Stimulated activated CD8-positive, alpha-beta memory T cell treated with anti-CD3 and anti-CD28 coated beads, Interleukin-4, amount 100 ng/mL, for 24 hours (primary cell): ENCODE measurements around the gene NFS1.
"Not testable (repeated sequence)": the region's sequence is repeated elsewhere in the genome, so short reads cannot be mapped to it uniquely, and the experiment has no call there.

ENCODE experiments used
- DNase-seq: peaks from one replicate; pipeline ENCODE4 v3.0.0-alpha.2; 2020; ENCODE audit warnings: low read depth

Gene NFS1

GRCh38 chr20:35699127-35699956 lies at the start of gene NFS1, which contains the start of gene ROMO1:
NFS1 (minus strand) TSS chr20:35699352; CDS start chr20:35699288, 64 bp downstream.
ROMO1 (plus strand) TSS chr20:35699405; CDS start chr20:35699633, 228 bp downstream.
- peak; percentile 80 for DNase-seq

- DNase-seq, result not testable (repeated sequence)
Observed at GRCh38 chr20:35744492-35744841, 45.3 kb upstream of the NFS1 start.

DNA sequence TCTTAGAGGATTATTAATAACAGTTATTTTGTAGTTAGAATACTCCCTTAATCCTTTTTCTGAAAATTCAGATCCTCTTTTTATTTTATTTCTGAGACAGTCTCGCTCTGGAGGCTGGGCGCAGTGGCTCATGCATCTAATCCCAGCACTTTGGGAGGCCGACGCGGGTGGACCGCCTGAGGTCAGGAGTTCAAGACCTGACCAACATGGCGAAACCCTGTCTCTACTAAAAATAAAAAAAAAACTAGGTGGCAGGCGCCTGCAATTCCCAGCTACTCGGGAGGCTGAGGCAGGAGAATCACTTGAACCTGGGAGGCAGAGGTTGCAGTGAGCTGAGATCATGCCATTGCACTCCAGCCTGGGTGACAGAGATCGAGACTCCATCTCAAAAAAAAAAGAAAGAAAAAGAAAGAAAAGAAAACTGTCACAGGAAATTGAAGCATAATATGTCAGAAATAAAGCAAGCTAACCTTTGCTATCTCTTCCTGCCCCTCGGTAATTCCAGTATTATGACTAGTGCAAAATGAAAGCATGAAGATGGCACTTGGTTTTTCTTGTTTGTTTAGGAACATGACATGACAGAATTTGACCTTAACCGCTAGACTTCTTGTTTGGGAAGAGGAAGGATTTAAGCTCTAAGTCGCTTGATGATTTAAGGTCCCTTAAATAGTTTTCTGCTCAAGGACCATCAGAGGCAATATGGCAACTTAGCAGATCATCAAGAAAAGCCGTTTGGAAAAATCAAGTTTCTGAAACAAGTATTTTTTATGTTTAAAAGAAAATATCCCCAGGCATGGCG lies 44.7 kb upstream of the NFS1 start:
- DNase-seq, result no peak

GRCh38 chr20:35742741-35743523 lies 43.8 kb upstream of the NFS1 start:
- DNase-seq, result no peak

DNA sequence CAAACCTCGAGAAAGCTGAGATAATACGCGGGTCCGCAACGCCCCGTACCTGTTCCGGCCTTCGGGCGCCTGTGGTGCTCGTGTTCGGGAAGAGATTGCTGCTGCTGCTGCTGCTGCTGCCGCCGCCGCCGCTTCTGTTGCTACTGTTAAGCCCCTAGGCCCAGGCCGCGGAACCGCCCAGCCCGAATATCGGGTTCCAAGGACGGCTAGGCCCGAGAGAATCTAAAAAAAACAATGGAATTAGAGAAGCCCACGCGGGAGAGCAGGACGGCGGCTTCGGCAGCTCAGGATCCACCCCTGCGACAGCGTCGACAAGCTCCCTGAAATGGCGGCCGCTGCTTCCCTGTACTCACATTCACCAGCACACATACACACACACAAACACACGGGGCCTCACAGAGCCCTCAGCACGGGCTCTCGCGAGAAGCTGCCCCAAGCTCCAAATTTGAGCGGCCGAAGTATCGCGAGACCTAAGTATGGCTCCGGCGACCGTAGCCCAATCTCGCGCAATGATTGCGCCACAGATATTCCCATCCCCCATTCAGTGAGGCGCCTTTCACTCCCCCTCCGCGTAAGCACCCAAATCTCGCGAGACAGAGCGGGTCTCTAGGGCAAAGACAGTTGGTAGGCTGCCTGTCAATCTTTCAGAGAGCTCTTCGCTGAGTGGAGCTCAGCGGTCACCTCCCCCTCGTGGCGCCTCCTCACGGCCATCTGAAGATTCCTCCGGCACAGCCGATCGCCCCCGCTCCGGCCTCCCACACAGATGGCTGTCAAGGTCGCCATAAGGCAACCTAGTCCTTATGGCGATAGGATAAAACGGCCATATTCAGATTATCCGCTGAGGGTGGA lies 43.0 kb upstream of the NFS1 start, which contains the start of gene RBM39:
RBM39 (minus strand) TSS at position 369 of the 849 bp plus-strand sequence. CDS start 1,386 bp downstream, outside the sequence.
- peak; percentile 97 for DNase-seq

GRCh38 chr20:35739294-35740163 lies 40.4 kb upstream of the NFS1 start:
- no peak for DNase-seq

DNA sequence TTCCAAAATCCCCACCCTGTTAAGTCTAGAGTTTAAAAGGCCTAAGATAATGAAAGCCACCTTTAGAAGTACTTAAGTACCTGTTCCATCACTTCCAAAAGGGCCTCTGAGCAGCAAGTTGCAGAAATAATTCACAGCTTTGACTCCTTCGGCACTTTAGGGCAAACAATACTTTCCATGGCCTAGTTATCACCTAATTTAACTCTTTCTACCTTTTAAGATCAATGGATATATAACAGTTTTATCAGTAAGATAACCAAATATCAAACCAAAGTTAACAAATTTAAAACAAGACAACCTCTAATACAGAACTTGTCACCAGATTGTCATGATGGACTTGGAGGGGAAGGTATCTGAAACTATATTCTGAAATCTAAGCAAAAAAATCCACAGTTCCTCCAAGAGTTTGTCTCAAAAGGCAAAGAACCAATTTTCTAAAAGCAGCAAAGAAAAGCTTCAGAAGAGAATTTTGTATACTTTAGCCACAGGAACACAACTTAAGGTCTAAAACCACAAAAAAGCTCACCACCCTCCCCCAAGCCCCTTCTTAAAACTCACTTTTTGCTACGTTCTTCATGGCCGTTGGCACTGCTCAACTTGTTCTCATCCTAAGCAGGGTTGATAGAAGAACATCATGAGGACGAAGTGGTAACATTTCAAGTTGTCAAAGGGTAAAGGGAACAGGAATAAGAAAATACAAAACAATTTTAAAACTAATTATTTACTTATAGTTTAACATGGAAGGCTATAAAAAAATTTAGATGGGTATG lies 39.4 kb upstream of the NFS1 start:
- DNase-seq, result no peak

GRCh38 chr20:35737865-35738333 lies 38.7 kb upstream of the NFS1 start:
- no peak for DNase-seq

DNA sequence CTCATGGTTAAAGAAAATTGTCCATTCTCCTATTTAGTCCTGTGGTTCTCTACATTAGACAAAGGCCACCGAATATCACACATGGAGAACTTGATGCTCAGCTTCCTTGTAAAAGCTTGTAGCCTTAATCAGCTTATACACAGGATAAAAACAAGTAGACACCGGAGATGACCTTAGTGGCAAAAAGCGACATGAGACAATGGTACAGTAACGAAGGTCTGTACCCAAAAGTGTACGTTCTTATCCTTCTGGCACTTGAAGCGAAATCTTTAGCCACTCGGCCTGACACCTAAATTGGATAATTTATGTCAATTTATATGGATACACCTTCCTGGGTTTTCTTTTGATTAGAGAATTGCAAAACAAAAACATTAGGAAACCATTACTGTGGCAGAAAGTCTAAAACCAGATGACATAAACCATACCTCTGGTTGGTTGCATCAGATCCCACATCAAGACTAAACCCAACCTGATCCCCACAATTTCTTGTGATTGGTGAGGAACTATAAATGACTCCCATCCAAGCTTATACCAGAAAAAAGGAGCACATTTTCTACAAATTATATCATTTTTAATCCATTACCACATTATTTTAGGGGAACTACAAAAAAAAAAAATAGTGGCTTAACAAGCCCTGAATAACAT lies 36.8 kb upstream of the NFS1 start:
- DNase-seq, result no peak

DNA sequence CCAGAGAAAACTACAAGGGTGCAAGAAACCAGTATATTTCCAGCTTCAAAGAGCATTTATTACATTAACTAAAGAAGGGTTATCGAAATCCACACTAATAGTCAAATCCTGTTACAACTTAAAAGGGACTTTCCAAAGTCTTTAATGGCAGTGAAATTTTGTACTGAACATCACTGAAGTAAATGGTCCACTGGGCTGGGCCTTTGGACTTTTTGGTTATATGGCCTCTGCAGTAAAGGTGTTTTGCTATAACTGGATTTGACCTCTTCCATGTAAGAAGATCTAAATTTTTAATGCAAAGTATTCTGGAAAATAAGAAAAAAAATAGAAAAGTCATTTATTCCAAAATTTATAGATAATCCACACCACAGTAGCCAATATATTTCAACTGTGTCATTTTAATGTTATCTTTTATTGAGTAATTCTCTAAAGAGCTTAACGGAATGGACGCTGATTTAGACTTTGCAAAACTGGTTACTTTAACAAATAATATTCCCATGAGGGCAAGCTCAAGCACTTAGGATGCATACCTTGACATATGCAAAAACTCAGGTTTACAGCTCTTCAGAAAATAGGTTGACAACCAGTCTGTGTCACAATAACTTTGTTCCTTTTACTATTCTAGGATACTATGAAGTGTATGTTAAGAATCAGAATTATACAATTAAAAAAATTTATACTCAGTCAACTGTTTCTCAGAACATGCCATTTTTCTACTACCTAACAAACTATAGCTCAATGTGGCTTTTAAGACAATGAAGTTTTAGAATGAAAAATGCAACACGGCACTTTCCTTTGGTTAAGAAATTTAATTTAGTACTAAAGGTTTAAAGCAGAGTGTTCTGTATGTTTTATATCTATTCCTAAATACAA lies 35.9 kb upstream of the NFS1 start:
- no peak for DNase-seq

DNA sequence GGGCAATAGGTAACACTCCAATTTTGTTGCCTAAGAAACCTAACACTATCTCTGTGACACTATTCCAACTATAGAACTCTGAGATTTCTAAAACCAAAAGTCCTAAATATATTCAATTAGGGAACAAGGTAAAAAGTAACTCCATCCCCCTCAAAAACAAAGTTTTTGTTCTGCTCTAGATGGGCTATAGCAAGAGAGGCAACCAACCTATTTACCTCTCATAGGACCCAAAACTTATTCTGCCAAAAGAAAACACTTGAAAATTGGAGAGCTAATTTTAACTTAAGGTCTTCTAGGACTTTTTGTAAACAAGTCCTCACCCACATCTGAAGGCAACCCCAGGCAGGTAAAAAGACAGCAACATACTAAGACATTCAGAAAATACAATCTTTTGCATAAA lies 35.2 kb upstream of the NFS1 start:
- no peak for DNase-seq

DNA sequence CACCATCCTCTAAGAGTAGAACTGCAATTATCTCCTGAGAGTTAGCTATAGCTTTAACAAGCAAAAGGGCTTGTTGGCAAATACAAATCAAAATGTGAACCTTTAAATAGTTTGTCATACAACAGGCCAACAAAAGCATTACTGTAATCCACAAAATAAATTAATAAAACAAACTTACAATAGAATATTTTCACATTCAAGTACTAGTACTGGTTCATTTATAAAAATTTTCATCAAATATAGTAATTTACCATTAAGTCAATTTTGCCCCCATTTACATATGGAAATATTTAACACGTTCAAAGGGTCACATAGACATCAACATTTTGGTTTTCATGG lies 33.5 kb upstream of the NFS1 start:
- no peak for DNase-seq

DNA sequence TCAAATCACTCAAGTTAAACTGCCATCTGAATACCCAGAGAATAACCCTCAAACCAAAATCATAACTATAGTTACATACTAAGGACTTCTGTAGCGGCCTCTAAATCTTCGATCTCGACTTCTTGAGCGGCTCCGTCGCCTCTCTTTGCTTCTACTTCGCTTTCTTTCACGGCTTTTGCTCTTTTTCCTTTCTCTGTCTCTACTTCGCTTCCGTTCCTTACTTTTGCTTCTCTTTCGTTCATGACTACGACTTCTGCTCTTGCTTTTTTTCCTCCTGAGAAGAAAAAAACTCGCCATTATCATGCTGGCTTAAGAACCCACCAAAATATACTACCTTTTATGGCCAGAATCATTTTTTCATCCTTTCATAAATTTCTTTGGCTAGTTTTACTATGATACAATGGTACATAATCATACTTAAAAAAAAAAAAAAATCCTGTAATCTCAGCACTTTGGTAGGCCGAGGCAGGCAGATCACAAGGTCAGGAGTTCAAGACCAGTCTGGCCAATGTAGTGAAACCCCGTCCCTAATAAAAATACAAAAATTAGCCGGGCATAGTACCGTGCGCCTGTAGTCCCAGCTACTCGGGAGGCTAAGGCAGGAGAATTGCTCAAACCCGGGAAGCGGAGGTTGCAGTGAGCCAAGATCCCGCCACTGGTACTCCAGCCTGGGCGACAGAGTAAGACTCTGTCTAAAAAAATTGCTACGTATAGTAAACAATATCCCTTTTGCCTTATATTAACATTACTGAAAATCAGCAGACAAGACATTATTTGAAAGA lies 32.9 kb upstream of the NFS1 start:
- no peak for DNase-seq

DNA sequence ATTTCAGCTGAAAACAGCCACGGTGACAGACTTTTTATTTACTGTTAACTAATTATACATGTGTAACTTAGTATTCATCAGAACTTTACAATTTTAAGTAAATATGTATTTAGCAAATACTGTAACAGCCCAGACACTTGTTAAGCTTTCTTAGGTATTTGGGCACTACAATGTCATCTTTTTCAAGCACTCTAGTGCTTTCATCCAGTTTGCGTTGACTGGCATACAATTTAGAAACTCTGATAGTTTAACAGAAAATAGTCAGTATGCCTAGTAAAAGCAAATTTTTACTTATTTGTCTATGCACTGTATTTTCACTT lies 32.3 kb upstream of the NFS1 start:
- DNase-seq, result no peak

DNA sequence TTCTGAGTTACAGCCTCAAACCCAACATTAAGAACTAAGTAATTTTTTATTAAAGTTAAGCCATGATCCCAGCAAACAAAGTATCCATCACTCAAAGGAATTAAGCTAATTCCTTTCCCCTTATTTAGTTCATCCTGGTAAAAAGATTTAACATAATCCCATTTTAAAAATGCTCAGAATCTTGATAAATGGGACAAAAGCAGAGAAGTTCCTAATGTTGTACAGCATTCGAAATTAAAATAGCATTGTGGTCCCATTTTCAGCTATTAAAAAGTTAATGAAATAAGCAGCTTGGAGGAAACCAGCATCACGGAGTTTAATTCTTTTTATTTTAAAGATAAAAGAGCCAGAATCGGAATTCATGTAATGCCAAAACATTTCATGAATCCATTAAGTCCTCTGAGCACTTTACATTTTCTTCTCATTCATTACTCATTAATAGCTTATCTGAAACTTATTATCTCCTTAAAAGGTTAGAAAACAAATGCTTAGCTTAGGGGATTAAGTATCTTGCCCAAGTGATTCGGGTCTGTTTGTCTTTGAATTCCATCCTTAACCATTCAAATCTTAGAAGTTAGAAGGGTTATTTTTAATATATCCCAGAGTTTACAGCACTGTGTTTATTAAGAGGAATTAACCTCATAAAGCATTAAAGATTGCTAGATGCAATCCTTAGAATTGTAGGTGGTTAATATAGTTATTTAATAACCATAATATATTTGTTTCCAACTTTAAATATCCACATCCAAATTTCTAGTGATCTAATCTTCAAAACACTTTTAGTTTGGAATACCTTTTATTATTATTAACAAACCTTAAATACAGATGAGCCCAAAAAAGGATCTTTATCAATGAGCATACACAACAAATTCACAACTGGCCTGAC lies 31.7 kb upstream of the NFS1 start:
- no peak for DNase-seq

- no peak for DNase-seq
Observed at GRCh38 chr20:35729836-35730582, 30.9 kb upstream of the NFS1 start.
